ENCODE data around the gene TRABD2B. TPM values are rescaled to one million over a fixed set of nuclear protein-coding genes. Genes with fewer than 3 reads are reported as not detected.

Gene TRABD2B
- total RNA-seq, 1 experiment from 2014 or later, result 0.05 TPM

DNA sequence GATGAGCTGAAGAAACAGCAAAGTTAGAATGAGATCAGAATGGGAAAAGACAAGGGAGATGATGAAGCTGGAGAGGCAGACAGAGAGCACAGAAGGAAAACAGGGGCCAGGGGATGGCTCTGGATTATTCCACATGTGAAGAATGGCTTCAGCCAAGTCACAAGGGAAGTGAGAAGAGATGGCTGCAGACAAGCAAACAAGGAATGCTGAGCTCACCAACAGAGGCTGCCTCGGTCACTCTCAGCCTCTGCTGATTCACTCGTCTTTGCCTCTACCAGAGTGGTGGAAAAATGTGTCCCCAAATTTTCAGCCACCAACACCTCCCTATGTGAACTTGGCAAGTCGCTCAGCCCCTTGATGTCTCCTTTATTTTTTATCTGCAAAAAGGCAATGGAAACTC, 46.7 kb downstream of the TRABD2B start (continued):
- TF ChIP-seq ZBTB33 (IDR thresholded peaks at IDR 0.05; ENCODE audit: extremely low read depth, insufficient replicate concordance, low read length), result no peak
- TF ChIP-seq, protein P1, sequence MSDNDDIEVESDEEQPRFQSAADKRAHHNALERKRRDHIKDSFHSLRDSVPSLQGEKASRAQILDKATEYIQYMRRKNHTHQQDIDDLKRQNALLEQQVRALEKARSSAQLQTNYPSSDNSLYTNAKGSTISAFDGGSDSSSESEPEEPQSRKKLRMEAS (IDR thresholded peaks at IDR 0.05), result no peak
- no peak for TF ChIP-seq RAD21 (IDR thresholded peaks at IDR 0.05; ENCODE audit: low read depth)
- no peak for TF ChIP-seq CEBPB (IDR thresholded peaks at IDR 0.05; ENCODE audit: low read depth)
- no peak for TF ChIP-seq CBX3 (IDR thresholded peaks at IDR 0.05; ENCODE audit: low read depth)
- no peak for TF ChIP-seq POLR2AphosphoS5 (IDR thresholded peaks at IDR 0.05; ENCODE audit: low read depth, low read length)

- Histone ChIP-seq H4K20me1 (ENCODE audit: insufficient read depth) (no peaks in the 10 kb centered on the region), H2AFZ (ENCODE audit: low read depth, low read length, poor library complexity, severe bottlenecking) (no peak overlapping the region), H3K9ac (ENCODE audit: low read length) (no peak overlapping the region), H3K4me2 (ENCODE audit: low read length) (no peak overlapping the region), H3K9me3 (ENCODE audit: control insufficient read depth in 1 of 2, insufficient read depth in 1 of 2, low read depth in 1 of 2, low read length in 2 of 2) (no peaks in the 10 kb centered on the region), H3K27me3 (ENCODE audit: insufficient read depth, low read length) (peaks cover 11% of the 10 kb centered on the region; the same call in 1 of the 2 replicates), H3K27ac (ENCODE audit: low read depth, low read length) (no peak overlapping the region), H3K79me2 (ENCODE audit: insufficient read depth, low read length) (no peaks in the 10 kb centered on the region), H3K4me1 (ENCODE audit: control insufficient read depth in 1 of 2, insufficient read depth in 2 of 2, low read length in 2 of 2) (no peaks in the 10 kb centered on the region), H3K9me2 (ENCODE audit: insufficient read depth) (no peaks in the 10 kb centered on the region), H3K4me3 (replicated peaks in 1 of 2; ENCODE audit: low read depth in 1 of 2, low read length in 2 of 2) (no peak overlapping the region), H3K36me3 (ENCODE audit: control insufficient read depth in 1 of 2, insufficient read depth in 2 of 2, low read length in 2 of 2) (no peaks in the 10 kb centered on the region)
- intact Hi-C loops (cut with micrococcal nuclease), result no loop called here
- no TSS peak for BruUV-seq (replicated peaks)
- ATAC-seq, result peak; percentile 60
- POLR2A ChIA-PET, result no interaction called here
- DNase-seq (ENCODE audit: low read depth, low spot score), result no peak
- RAD21 ChIA-PET (ENCODE audit: low non-redundant PET in 1 of 2, low total read pairs in 2 of 2, uncharacterized antibody in 2 of 2, unreplicated experiment in 2 of 2), result no interaction called here
- CTCF ChIA-PET, result no interaction called here
- TF ChIP-seq ZBTB33 (IDR thresholded peaks at IDR 0.05; ENCODE audit: extremely low read depth, insufficient replicate concordance, low read length), result no peak
- TF ChIP-seq SIN3A (IDR thresholded peaks at IDR 0.05; ENCODE audit: low read depth), result no peak
- TF ChIP-seq ZNF274 (IDR thresholded peaks at IDR 0.05; ENCODE audit: low read depth, low read length), result no peak
- TF ChIP-seq RAD21 (IDR thresholded peaks at IDR 0.05; ENCODE audit: low read depth), result peak; percentile 48
- TF ChIP-seq JUND (IDR thresholded peaks at IDR 0.05), result no peak
- no peak for TF ChIP-seq ELF1 (IDR thresholded peaks at IDR 0.05; ENCODE audit: borderline replicate concordance, low read depth)
- no peak for TF ChIP-seq FOSL1 (IDR thresholded peaks at IDR 0.05; ENCODE audit: low read depth)
- TF ChIP-seq ZFX (IDR thresholded peaks at IDR 0.05), result no peak
- no peak for TF ChIP-seq SRF (IDR thresholded peaks at IDR 0.05; ENCODE audit: low read depth)
- TF ChIP-seq, protein P2, sequence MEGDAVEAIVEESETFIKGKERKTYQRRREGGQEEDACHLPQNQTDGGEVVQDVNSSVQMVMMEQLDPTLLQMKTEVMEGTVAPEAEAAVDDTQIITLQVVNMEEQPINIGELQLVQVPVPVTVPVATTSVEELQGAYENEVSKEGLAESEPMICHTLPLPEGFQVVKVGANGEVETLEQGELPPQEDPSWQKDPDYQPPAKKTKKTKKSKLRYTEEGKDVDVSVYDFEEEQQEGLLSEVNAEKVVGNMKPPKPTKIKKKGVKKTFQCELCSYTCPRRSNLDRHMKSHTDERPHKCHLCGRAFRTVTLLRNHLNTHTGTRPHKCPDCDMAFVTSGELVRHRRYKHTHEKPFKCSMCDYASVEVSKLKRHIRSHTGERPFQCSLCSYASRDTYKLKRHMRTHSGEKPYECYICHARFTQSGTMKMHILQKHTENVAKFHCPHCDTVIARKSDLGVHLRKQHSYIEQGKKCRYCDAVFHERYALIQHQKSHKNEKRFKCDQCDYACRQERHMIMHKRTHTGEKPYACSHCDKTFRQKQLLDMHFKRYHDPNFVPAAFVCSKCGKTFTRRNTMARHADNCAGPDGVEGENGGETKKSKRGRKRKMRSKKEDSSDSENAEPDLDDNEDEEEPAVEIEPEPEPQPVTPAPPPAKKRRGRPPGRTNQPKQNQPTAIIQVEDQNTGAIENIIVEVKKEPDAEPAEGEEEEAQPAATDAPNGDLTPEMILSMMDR (IDR thresholded peaks at IDR 0.05 in 2 of 3, conservative IDR thresholded peaks at IDR 0.05 in 1 of 3; ENCODE audit: borderline replicate concordance in 1 of 3, insufficient read depth in 1 of 3, low read depth in 2 of 3, low read length in 2 of 3), result peak; percentile 16 to 25 (median 19); a peak in 4 of 6 replicates
- no peak for TF ChIP-seq EGR1 (IDR thresholded peaks at IDR 0.05; ENCODE audit: low read depth)
- no peak for TF ChIP-seq EZH2phosphoT487 (IDR thresholded peaks at IDR 0.05; ENCODE audit: borderline replicate concordance)
- TF ChIP-seq YY1 (IDR thresholded peaks at IDR 0.05; ENCODE audit: extremely low read depth, insufficient replicate concordance, low read depth, low read length), result no peak
- no peak for TF ChIP-seq EZH2 (IDR thresholded peaks at IDR 0.05)
Measured at GRCh38 chr1:47948126-47948525, 49.1 kb downstream of the TRABD2B start.

All from HCT116 (cell line).